CD4-positive, alpha-beta T cell treated with Interferon gamma for 1 hour (primary cell): ENCODE results near the gene ZYX.
"Not testable (repeated sequence)": the region's sequence is repeated elsewhere in the genome, so short reads cannot be mapped to it uniquely, and the experiment has no call there.

Experiments
- DNase-seq: peaks from one replicate; pipeline ENCODE4 v3.0.0-alpha.2; 2020

The ZYX gene

DNA sequence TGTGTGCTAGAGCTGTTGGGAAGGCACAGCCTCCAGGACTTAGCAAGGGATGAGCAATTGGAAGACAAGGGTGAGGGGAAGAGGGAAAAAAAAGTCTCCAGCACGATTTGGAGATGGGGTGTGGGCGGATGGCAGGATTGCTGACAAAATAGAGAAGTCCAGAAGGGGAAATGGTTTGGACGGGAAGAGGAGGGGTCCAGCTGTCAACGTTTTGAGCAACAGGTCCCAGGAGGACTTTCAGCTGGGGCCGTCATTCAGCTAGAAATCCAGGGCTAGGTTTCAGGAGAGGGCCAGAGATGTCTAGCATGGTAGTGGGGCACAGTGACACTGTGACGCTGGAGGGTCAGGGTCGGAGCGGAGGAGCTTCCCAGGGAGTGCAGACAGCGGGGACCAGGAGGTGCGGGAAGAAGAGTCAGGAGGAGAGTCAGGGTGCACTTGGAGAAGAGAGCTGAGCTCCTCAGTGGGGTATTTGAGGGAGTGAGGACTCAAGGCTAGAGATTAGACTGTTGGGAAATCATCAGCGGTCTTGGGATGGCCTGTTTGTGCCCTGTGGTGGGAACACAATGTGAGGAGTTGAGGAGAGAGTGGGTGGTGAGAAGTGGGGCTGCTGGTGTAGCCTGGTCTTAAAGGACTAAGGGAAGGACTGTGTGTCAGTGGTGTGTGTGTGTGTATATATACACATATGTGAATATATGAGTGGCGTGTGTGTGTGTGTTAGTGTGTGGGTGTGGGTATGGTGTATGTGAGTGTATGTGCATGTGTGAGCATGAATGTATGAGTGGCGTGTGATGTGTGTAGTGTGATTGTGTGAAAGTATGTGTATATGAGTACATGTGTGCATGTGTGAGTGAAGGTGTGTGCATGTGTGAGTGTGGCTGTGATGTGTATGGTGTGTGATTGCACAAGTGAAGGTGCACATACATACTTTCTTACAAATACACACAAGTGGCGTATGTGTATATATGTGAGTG lies 3.8 kb downstream of the ZYX start:
- DNase-seq: no peak

DNA sequence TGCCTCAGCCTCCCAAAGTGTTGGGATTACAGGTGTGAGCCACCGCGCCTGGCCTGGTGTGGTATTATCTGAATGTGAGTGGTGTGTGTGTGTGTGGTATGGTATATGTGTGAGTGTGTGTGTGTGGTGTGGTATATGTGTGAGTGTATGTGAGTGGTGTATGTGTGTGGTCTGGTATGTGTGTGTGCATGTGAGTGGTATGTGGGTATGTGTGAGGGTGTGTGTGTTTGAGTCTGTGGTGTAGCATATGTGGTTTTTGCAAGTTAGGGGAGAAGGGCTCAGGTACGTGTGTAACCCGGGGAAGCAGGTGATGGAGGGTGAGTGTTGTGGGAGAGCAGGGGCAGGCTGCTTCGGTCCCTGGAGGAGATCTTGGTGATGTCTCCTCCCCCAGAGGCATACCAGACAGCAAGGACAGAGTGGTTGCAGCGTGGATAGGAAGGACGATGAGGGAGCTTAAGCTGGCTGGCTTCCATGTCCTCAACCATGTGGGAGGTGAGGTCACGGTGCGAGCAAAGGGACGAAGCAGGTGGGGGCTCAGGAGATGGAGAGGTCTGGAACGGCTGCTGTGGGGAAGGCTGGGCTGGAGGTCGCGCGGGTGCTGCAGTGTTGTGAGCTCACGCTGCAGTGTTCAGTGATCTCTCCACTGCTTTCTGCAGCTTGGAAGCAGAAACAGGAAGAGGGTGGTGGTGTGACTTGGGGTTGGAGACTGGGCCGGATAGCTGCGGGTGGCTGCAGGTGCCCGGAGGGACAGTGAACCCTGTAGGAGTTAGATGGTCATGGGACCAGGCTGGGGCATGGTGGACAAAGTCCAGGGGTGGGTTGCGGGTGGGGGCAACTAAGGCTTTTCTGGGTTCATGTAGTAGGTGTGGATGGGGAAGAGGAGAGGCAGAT lies 5.0 kb downstream of the ZYX start:
- DNase-seq: peak; percentile 50

DNA sequence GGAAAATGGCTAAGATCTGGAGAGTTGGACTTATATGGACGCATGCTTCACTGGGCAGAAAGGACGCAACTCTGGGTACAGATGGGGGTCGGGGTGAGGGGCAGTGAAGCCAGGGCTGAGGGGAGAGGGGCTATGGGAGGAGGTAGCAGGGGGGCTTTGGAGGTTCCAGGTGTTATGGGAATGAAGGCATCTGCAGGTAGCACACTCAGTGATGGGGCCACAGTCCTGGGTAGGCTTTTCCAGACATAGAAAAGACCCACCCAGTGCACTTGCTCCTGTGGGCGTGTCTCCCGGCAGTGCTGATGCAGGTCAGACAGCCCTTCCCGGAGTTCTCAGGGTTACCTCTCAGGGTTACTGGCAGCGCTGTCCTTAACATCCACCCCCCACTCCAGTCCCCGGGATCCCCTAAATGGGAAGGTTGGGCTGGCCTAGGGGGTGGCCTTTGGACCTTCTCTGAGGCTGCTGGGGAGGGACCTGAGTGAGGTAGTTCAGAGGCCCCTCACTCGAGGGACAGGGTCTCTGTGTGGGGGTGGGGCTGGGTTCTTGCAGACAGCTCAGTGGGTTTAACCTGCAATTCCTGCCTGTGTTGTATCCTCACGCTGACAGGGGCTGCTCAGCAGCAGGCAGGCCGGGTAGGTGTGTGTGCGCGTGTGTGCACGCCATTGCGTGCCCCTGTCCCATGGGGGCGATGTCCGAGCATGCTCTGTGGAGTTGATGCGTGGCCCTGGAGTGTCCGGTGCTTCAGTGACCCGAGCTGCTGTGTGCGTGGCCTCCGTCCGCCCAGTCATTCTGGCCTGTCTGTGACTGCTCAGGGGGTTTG lies 6.2 kb downstream of the ZYX start:
- no peak for DNase-seq

DNA sequence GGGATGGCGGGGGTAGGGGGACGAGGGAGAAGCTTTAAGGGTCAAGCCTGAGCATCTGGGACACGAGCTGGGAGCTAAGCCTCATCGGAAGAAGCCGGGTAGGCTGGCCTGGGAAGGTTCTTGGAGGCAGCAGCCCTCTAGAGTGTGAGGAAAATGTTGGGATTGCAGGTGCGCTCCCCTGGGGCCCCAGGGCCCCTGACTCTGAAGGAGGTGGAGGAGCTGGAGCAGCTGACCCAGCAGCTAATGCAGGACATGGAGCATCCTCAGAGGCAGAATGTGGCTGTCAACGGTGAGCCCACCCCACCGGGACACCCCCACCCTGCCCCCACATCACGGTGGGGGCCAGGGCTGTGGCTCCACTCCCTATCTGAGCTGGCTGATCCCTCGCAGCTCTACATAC lies 6.9 kb downstream of the ZYX start:
- no peak for DNase-seq

DNA sequence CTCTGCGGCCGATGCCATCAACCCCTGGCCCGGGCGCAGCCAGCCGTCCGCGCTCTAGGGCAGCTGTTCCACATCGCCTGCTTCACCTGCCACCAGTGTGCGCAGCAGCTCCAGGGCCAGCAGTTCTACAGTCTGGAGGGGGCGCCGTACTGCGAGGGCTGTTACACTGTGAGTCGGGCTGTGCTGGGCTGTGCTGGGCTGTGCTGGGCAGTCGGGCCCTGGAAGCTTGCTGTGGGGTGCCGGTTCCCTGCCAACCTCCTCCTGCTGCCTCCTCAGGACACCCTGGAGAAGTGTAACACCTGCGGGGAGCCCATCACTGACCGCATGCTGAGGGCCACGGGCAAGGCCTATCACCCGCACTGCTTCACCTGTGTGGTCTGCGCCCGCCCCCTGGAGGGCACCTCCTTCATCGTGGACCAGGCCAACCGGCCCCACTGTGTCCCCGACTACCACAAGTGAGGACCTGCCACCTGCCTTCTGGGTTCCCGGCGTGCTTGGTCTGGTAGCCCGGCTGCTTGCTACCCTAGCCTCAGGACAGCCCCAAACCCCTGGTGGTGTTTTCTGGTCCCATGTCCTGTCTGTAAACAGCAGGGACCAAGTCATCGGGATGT lies 7.5 kb downstream of the ZYX start:
- DNase-seq: no peak

DNA sequence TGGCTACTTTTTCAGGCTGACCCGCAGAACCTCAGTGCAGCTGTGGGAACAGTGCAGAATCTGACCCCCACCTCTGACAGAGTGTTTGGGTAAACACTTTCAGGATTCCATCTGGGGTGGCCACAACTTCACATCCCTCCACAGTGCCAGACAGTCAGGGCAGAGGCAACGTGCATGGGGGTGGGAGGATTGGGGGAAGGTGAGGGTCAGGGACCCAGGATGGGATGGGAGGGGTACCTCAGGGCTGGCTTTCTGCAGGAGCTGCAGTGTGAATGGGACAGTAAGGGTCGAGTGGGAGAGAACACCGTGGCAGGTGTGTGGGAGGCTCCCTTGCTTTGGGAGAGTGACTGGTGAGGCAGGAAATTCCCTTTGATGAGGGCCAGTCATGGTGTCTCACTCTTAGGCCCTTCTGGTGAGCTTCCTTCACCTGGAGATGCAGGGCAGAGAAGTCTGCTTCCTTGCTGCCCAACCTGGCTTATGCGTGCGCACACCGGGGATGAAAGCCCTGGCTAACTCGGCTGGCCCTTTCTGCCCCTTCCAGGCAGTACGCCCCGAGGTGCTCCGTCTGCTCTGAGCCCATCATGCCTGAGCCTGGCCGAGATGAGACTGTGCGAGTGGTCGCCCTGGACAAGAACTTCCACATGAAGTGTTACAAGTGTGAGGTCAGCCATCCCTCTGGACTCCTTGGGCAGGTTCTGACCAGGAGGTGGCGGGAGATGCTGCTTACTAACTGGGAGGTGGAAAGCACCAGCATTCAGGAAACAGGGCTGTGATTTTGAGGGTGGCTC lies 8.4 kb downstream of the ZYX start:
- DNase-seq: no peak

DNA sequence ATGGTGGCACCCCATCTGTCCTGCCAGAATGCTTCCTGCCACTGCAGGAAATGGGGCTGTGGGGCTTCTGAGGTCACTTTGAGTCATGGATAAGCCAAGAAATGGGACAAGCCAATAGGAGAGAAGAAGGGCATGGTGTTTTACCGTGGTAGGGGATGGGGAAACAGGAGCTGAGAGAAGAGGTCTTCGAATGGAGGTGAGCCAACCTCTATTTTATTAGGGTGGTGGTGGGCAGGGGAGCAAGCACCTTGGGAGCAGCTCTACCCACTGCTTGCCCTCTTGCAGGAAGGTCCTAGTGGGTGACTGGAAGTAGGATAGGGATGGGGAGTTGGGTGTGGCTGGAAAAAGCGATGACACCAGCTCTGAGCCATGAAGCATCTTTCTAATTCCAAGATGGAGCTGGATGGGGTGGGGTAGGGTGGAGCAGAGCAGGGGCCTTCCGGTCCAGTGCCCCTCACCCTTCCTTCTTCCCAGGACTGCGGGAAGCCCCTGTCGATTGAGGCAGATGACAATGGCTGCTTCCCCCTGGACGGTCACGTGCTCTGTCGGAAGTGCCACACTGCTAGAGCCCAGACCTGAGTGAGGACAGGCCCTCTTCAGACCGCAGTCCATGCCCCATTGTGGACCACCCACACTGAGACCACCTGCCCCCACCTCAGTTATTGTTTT lies 9.1 kb downstream of the ZYX start:
- no peak for DNase-seq

DNA sequence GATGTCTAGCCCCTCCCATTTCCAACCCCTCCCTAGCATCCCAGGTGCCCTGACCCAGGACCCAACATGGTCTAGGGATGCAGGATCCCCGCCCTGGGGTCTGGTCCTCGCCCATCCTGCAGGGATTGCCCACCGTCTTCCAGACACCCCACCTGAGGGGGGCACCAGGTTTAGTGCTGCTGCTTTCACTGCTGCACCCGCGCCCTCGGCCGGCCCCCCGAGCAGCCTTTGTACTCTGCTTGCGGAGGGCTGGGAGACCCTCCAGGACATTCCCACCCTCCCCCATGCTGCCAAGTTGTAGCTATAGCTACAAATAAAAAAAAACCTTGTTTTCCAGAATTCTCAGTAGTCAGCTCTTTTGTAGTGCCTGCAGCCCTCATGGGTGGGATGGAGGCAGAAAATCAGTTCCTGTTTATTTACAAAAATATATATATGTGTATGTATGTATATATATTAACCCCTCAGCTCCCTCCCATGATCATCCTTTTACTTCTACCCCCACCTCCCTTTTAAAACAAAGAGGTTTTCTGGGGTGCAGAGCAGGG lies 9.7 kb downstream of the ZYX start:
- DNase-seq: no peak

DNA sequence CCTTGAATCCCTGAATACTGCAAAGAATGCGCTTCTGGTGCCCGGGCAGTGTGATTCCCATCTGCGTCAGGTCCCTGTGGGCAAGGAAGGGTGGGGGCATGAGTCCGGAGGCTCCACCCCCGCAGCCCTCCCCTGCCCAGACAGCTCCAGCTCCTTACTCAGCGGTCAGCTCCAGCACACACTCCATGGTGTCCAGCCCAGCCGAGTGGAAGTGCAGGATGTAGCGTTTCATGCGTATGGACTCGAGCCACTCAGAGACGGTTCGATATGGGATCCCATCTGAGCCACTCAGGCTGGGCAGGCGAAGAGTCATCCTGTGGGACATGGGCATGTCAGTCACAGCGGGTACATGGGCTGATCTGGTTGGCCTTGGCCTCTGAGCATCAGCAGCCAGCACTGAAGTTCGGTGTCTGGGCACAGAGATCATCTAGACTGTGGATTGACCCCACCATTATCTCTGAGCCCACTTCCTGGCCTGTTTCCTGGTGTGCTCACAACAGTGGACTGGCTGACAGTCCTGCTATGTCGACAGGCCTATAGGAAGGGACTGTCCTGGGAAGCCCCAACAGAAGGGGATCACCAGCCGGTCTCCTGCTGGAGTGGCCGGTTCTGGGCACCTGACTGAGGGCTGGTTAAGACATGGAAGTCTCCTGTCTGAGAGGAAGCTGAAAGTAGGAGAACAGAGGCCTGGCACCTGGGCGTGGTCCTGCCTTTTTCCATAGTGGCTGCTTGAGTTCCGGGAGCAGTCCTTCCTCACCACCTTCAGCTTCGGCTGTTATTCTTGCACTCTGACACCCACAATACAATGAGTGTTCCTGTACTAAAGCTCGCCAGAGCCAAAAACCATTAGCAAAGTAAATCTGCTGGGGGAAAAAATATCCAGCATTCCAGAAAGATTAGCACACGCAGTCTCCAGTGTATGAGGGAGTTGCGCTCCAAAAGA lies 10.6 kb downstream of the ZYX start:
- DNase-seq: no peak

DNA sequence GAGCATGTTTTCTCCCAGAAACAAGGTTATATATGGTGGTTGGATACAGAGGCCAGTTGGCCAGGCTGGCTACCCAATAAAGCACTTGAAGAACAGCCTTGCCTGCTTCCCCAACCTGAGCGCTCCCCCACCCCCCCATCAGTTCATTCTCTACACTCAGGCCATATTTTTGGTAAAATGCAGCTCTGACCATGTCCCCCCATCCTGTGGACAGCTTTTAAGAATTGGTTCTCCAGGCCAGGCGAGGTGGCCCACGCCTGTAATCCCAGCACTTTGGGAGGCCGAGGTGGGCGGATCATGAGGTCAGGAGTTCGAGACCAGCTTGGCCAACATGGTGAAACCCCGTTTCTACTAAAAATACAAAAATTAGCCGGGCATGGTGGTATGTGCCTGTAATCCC lies 11.3 kb downstream of the ZYX start:
- DNase-seq: not testable (repeated sequence)

DNA sequence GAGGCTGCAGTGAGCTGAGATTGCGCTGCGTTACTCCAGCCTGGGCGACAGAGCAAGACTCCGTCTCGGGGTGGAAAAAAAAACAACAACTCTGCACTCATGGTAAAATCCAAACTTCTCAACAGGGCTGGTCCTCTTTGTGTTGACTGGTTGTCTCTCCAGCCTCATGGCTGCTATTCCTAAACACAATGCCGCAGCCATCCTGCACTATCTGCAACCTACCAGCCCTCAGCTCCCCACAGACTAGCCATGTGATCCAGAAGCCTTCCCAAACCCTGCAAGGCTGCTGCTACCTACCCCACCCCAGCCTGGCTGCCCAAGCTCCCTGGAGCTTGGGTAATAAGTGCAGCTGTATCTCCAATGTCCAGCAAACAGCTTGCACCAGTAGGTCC lies 11.7 kb downstream of the ZYX start:
- DNase-seq: no peak

DNA sequence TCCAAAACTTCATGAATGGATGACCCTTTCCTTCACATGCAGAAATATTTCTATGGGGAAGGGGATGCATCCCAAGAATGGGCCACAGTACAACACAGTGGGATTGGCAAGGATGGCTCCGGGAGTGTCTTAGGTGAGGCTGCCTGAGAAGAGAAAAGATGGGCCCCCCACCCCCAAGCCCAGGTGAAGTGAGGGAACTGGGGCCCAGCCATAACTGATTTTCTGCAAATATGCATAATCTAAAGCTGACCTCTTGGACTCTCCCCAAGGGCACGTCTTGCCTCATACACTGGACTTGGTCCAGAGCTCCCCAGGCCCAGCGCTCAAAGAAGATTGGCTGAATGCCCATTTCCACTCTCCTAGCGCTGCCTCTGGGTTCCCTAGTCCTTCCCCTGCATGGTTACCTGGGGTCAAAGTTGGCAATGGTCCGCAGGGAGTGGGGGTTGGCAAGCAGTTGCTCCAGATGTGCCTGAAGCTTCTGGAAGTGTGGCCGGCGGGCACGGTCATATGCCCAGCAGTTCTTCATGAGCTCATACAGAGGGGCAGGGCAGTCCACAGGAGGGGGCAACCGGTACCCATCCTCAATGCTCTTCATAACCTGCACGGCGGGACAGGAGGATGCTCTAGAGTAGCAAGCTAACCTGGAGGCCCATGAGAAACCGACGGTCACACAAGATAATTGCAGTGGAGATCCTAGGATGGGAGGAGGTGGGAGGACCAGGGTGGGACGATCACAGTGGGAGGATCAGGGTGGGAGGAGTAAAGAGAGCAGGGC lies 12.3 kb downstream of the ZYX start:
- no peak for DNase-seq

DNA sequence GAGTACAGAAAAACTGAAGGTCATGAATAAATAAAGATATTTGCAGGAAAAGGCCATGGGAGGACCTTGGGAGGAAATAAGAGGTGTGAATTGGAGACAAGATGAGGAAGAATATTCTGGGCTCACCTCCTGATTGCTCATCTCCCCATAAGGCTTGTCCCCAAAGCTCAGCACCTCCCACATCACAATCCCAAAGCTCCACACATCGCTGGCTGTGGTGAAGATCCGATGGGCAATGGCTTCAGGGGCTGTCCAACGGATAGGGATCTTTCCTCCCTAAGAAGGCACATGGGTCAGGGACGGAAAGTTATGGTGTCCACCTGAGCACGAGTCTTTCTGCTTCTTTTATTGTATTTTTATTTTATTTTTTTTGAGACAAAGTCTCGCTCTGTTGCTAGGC lies 12.9 kb downstream of the ZYX start:
- no peak for DNase-seq

DNA sequence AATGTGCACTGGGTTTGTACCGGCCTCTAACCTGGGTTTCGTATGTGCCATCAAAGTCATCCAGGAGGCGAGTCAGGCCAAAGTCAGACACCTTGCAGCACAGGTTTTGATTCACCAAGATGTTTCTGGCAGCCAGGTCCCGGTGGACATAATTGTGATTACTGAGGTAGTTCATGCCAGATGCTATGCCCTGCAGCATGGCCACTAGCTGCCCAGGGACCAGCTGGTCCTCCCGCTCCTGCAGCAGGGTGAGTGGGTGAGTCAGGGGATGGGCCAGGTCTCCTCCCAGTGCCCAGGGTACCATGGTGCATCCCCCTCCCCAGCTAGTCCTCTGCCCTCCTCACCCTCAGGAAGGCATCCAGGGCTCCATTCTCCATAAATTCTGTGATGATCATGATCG lies 13.6 kb downstream of the ZYX start:
- no peak for DNase-seq

DNA sequence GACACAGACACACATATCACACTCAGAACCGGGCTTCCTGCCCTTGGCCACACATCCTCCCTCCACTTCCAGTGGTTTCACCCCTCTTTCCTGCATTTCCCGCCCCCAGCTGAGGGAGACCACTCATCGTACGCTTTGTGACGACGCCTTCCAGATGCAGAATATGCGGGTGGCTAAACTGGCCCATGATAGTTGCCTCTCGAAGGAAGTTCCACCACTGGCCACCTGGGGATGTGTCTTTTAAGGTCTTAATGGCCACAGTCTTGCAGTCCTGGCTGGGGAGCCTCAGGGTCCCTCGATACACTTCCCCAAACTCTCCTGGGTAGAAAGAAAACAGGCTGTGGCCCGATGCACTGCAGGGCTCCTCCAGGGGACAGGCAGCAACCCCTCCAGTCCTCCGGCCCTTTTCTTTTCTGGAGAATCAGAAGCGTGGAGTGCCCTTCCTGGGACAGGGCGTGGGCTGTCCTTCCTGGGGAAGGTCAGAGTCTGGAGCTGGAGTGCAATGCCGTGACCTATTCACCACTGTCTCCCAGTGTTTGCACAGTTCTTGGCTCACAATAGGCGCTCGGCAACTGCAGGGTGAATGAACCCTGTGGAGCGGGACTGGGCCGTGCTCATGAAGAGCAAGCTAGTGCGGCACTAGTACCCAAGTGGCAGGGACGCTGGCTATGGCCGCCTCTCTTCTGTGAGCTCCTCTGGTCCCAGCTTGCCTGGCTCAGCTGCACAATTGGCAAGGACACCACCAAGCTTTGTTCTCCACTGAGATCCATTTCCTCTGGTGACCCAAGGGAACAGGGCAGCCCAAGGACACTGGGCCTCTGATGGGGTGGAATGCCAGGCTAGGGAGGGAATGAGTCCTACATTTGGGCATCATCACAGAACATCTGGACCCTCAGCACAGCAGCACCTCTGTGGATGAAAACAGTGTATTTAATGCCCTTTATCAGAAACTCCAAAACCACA lies 14.3 kb downstream of the ZYX start:
- no peak for DNase-seq

DNA sequence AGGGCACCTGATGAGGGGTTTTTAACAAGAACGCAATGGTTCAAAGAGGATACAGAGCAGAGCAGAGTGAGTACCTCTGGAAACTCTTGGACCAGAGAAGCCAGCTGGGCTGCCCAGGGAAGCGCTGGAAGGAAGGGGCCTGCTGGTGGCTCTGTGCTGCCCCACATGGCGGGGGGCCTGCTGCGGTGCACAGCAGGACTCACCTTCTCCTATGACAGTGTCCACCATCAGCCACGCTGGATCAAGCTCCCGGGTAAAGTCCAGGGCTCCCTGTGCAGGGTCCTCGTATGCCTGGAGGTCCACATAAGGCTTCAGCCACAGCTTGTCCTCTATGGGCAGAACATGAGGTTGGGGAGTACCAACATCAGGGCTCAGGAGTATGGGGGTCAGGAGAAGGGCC lies 15.0 kb downstream of the ZYX start:
- no peak for DNase-seq
